OCI-LY1 (cell line): ENCODE data around the gene TPR.
"Not testable (repeated sequence)": the region's sequence is repeated elsewhere in the genome, so short reads cannot be mapped to it uniquely, and the experiment has no call there.

Experiments
- H2AFZ ChIP-seq: fragments of 200-600 bp; sonication (generic), shearing (Covaris generic); 2 replicates; pipeline ENCODE4 v1.6.0; 2014; ENCODE audit warnings: antibody characterized with exemption, mild to moderate bottlenecking, low read length
- H3F3A ChIP-seq: fragments of 200-600 bp; sonication (generic), shearing (Covaris generic); 2 replicates; pipeline ENCODE4 v1.6.0; 2014; ENCODE audit warnings: mild to moderate bottlenecking, antibody characterized with exemption, low read length, moderate library complexity; ENCODE audit not compliant: insufficient read depth
- H3K27ac ChIP-seq: fragments of 200-600 bp; sonication (generic); 2 replicates; pipeline ENCODE4 v1.5.1; 2014; ENCODE audit warnings: low read length, mixed run types, mild to moderate bottlenecking, low read depth; ENCODE audit not compliant: poor library complexity, severe bottlenecking
- H3K27me3 ChIP-seq: fragments of 200-600 bp; sonication (generic); 2 replicates; pipeline ENCODE4 v1.6.0; 2014; ENCODE audit warnings: antibody characterized with exemption, mild to moderate bottlenecking, low read length, moderate library complexity; ENCODE audit not compliant: insufficient read depth
- H3K36me3 ChIP-seq: fragments of 200-600 bp; sonication (generic); 2 replicates; pipeline ENCODE4 v1.6.1; 2014; ENCODE audit warnings: mild to moderate bottlenecking, antibody characterized with exemption, low read length, moderate library complexity, mixed read lengths; ENCODE audit not compliant: insufficient read depth
- H3K4me1 ChIP-seq: fragments of 200-600 bp; sonication (generic); 2 replicates; pipeline ENCODE4 v1.5.1; 2014; ENCODE audit warnings: mild to moderate bottlenecking, low read length, moderate library complexity; ENCODE audit not compliant: insufficient read depth, severe bottlenecking
- H3K4me2 ChIP-seq: fragments of 200-600 bp; sonication (generic), shearing (Covaris generic); 2 replicates; pipeline ENCODE4 v1.6.1; 2014; ENCODE audit warnings: low read length
- H3K4me3 ChIP-seq: fragments of 200-600 bp; sonication (generic); 2 replicates; pipeline ENCODE4 v1.5.1; 2014; ENCODE audit warnings: low read length, low read depth, mild to moderate bottlenecking, mixed read lengths; ENCODE audit not compliant: poor library complexity, severe bottlenecking
- H3K79me2 ChIP-seq: fragments of 200-600 bp; shearing (Covaris generic); 2 replicates; pipeline ENCODE4 v1.6.1; 2016; ENCODE audit warnings: mixed run types, low read length, mixed read lengths; ENCODE audit not compliant: insufficient read depth
- H3K9ac ChIP-seq: fragments of 200-600 bp; sonication (generic), shearing (Covaris generic); 2 replicates; pipeline ENCODE4 v1.6.1; 2014; ENCODE audit warnings: mild to moderate bottlenecking, low read length, mixed read lengths
- H3K9me2 ChIP-seq: fragments of 200-600 bp; sonication (generic), shearing (Covaris generic); 2 replicates; pipeline ENCODE4 v1.6.1; 2014; ENCODE audit warnings: low read depth, mild to moderate bottlenecking, low read length, mixed read lengths
- H3K9me3 ChIP-seq: fragments of 200-600 bp; shearing (Covaris generic); 2 replicates; pipeline ENCODE4 v1.6.1; 2014; ENCODE audit warnings: low read length, mixed read lengths
- H4K20me1 ChIP-seq: fragments of 200-600 bp; sonication (generic), shearing (Covaris generic); 2 replicates; pipeline ENCODE4 v1.6.0; 2016; ENCODE audit warnings: mild to moderate bottlenecking, low read length; ENCODE audit not compliant: insufficient read depth
- CTCF ChIP-seq: fragments of 200-600 bp; sonication (generic), shearing (Covaris generic); IDR thresholded peaks from 2 replicates; pipeline ENCODE4 v1.5.1; 2017; ENCODE audit warnings: mild to moderate bottlenecking, antibody characterized with exemption, low read length, moderate library complexity, mixed read lengths
- EZH2 ChIP-seq: fragments of 200-600 bp; sonication (generic), shearing (Covaris generic); IDR thresholded peaks from 2 replicates; pipeline ENCODE4 v1.8.0; 2017; ENCODE audit warnings: borderline replicate concordance, mixed run types, mild to moderate bottlenecking, antibody characterized with exemption, low read length, moderate library complexity, mixed read lengths

TPR gene

GRCh38 chr1:186374303-186375151, 526 bp downstream of the TPR start:
- Histone ChIP-seq H3K27ac (peak overlapping the region; percentile 77), H3K4me2 (peak overlapping the region; percentile 82), H3K9me3 (no peaks in the 10 kb centered on the region), H3K9ac (peak overlapping the region; percentile 82), H3K9me2 (no peaks in the 10 kb centered on the region), H3K79me2 (peaks cover 44% of the 10 kb centered on the region), H3F3A (no peaks in the 10 kb centered on the region), H2AFZ (no peak overlapping the region), H3K36me3 (peaks cover 38% of the 10 kb centered on the region), H3K27me3 (no peaks in the 10 kb centered on the region), H4K20me1 (no peaks in the 10 kb centered on the region), H3K4me1 (peaks cover 27% of the 10 kb centered on the region), H3K4me3 (peak overlapping the region; percentile 89)
- TF ChIP-seq EZH2 = no peak
- TF ChIP-seq CTCF = no peak

GRCh38 chr1:186347837-186348691, 27.0 kb downstream of the TPR start:
- H3F3A ChIP-seq, H3K27me3 ChIP-seq, H2AFZ ChIP-seq, H3K9me3 ChIP-seq, H4K20me1 ChIP-seq, H3K9ac ChIP-seq, H3K27ac ChIP-seq, H3K4me1 ChIP-seq, H3K4me2 ChIP-seq, H3K9me2 ChIP-seq, H3K79me2 ChIP-seq, H3K4me3 ChIP-seq: not testable (repeated sequence)
- H3K36me3 ChIP-seq = peaks cover 94% of the 10 kb centered on the region

- H3K9ac ChIP-seq = no peak overlapping the region
- H3K27me3 ChIP-seq = no peaks in the 10 kb centered on the region
- no peaks in the 10 kb centered on the region for H3K9me2 ChIP-seq
- H3K36me3 ChIP-seq = peaks cover 90% of the 10 kb centered on the region
- H4K20me1 ChIP-seq = no peaks in the 10 kb centered on the region
- TF ChIP-seq EZH2 (no peak), CTCF (no peak)
- no peak overlapping the region for H3K27ac ChIP-seq
- H3K4me3 ChIP-seq = no peak overlapping the region
- no peak overlapping the region for H3K4me2 ChIP-seq
- no peak overlapping the region for H2AFZ ChIP-seq
- H3K4me1 ChIP-seq = no peaks in the 10 kb centered on the region
- H3F3A ChIP-seq = no peaks in the 10 kb centered on the region; the same call in 1 of the 2 replicates
- no peaks in the 10 kb centered on the region for H3K9me3 ChIP-seq
- H3K79me2 ChIP-seq = no peaks in the 10 kb centered on the region
These were observed 34.3 kb downstream of the TPR start for GRCh38 chr1:186340772-186341171.
